K562 (cell line): ENCODE measurements around the gene DSE.

Source experiments
- CHD1 ChIP-seq: fragments of 200-600 bp; sonication (generic); IDR thresholded peaks from one replicate; pipeline ENCODE4 v1.6.1; 2012; ENCODE audit warnings: mild to moderate bottlenecking, moderate library complexity, low read length, inconsistent platforms
- CTCF ChIP-seq, 3 experiments: IDR thresholded peaks in 2 of 3; conservative IDR thresholded peaks in 1 of 3; 2 replicates each; pipeline ENCODE4 v1.5.1; 2011 to 2012; ENCODE audit warnings: low read length in 3 of 3, mild to moderate bottlenecking in 3 of 3, control low read depth in 2 of 3, improper control_type of control experiment in 1 of 3, inconsistent platforms in 1 of 3, low read depth in 1 of 3, mixed read lengths in 1 of 3, moderate library complexity in 1 of 3; ENCODE audit not compliant: insufficient read depth in 2 of 3
- EZH2 ChIP-seq: IDR thresholded peaks from 2 replicates; pipeline ENCODE4 v1.6.1; 2012; ENCODE audit warnings: low read depth, mild to moderate bottlenecking, inconsistent platforms, low read length, borderline replicate concordance
- POLR2A ChIP-seq: fragments of 450-650 bp; conservative IDR thresholded peaks from 2 replicates; pipeline ENCODE4 v1.6.1; 2016
- SIN3A ChIP-seq, 2 experiments: fragments of 150-350 bp in 1 of 2; IDR thresholded peaks; 2 replicates each; pipeline ENCODE4 v1.6.1; 2011 to 2016; ENCODE audit warnings: borderline replicate concordance in 2 of 2, low read depth in 2 of 2, low read length in 2 of 2, mild to moderate bottlenecking in 2 of 2, moderate library complexity in 2 of 2; ENCODE audit not compliant: control insufficient read depth in 1 of 2
- USF2 ChIP-seq: sonication (generic); formaldehyde crosslinking; IDR thresholded peaks from 2 replicates; pipeline ENCODE4 v1.5.0; 2020; ENCODE audit warnings: missing genetic modification reagents
- ZBTB49 ChIP-seq: sonication (generic); formaldehyde crosslinking; IDR thresholded peaks from 2 replicates; pipeline ENCODE4 v1.8.0; 2022; ENCODE audit warnings: missing genetic modification reagents, mild to moderate bottlenecking, borderline replicate concordance

- no peak for TF ChIP-seq SIN3A (IDR thresholded peaks at IDR 0.05; ENCODE audit: borderline replicate concordance in 2 of 2, control insufficient read depth in 1 of 2, low read depth in 2 of 2, low read length in 2 of 2)
- no peak for TF ChIP-seq POLR2A
- TF ChIP-seq CHD1: no peak
- no peak for TF ChIP-seq EZH2
- no peak for TF ChIP-seq CTCF (IDR thresholded peaks at IDR 0.05 in 2 of 3, conservative IDR thresholded peaks at IDR 0.05 in 1 of 3; ENCODE audit: insufficient read depth in 2 of 3, low read depth in 1 of 3, low read length in 3 of 3)
- no peak for TF ChIP-seq ZBTB49 (CRISPR knock-in tag)
- TF ChIP-seq USF2 (CRISPR knock-in tag): no peak
Measured at GRCh38 chr6:116406678-116407345, 36.1 kb downstream of the DSE start.
